Measurements from ENCODE around the gene TMEM176B.

The TMEM176B gene

DNA sequence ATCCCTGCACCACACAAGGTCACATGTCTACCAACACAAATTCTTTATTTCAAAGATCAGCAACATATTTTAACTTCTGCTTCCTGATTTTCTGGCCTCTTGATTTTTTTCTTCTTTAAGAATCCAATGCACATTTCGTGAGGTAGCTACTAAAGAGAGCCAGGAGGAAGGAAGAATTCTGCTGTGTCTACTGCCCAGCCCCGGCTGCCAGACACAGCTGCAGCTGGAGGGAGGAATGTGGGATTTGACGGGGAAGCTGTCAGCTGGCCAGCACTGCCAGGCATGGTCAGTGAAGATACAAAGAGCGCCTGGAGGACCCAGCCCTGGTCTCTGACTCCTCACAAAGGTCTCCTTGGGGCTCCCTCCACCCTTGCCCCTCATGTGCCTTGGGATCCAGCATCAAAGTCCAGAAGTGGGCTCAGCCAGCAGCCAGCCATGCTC lies 45.3 kb upstream of the TMEM176B start:
- no peak for TF ChIP-seq CTCF (conservative IDR thresholded peaks at IDR 0.05)

DNA sequence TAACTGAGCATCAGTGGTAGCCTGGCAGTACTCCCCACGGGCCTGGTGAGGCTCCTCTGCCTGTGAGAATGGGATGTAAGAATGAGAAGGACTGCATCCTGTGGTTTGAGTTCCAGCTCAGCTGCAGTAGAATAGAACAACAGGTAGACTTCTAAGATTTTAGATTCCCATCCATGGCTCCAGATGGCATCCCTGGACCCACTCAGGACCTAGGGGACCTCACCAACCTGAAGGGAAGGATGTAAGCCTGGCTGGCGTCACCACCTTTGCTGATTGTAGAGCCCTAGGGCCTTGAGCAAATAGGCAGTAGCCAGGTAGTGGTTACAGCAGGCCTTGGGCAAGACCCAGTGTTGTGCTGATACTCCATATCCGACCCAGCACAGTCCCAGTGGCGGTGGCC lies 42.6 kb upstream of the TMEM176B start:
- no peak for TF ChIP-seq CTCF (conservative IDR thresholded peaks at IDR 0.05)
- H3K27ac ChIP-seq: no peak overlapping the region

More for the DNA sequence above, 45.3 kb upstream of the TMEM176B start:
- H3K27ac ChIP-seq: no peak overlapping the region

DNA sequence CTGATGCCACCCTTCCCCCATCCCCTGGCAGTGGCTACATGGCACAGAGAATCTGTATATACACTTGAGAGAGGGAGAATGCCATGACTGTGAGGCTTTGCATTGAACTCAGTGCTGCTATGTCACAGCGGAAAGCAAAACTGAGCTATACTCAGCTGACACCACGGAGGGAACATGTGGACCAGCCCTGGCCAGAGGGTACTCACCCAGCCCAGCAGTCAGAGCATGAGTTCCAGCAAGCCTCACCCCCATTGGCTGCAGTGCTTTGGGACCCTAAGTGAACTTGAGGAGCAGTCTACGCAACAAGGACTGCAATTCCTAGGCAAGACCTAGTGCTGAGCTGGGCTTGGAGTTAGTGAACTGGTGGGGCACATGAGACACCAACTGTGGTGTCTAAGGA lies 41.9 kb upstream of the TMEM176B start:
- H3K27ac ChIP-seq: no peak overlapping the region
- no peak for TF ChIP-seq CTCF (conservative IDR thresholded peaks at IDR 0.05)

- TF ChIP-seq CTCF (conservative IDR thresholded peaks at IDR 0.05): no peak
- no peak overlapping the region for H3K27ac ChIP-seq
Measured at GRCh38 chr7:150838965-150839650, 38.9 kb upstream of the TMEM176B start.

- TF ChIP-seq CTCF (conservative IDR thresholded peaks at IDR 0.05): no peak
- no peak overlapping the region for H3K27ac ChIP-seq
Measured at GRCh38 chr7:150835702-150836280, 35.6 kb upstream of the TMEM176B start.

GRCh38 chr7:150835019-150835418 lies 34.9 kb upstream of the TMEM176B start:
- H3K27ac ChIP-seq: no peak overlapping the region
- no peak for TF ChIP-seq CTCF (conservative IDR thresholded peaks at IDR 0.05)

DNA sequence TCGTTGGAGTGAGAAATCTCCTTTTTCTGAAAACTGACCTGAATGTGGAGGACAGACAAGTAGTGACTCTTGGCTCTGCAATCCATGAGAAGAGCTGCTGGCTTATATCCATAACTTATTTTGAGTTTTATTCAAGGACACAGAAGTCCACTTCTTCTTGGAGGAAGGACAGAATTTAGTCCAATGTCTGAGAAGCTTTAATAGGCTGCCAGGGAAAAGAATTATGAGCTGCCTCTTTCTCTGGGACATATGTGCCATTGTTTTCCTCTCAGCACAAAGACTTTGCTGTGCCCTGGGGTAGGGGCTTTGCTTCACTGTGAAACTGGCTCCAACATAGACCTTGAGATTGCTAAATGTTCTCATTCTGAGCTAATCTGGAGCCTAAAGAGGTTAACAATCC lies 31.7 kb upstream of the TMEM176B start:
- H3K27ac ChIP-seq: no peak overlapping the region
- TF ChIP-seq CTCF (conservative IDR thresholded peaks at IDR 0.05): no peak

Measured in VCaP (cell line).